Trophoblast cell (in vitro differentiated cells and primary cell): ENCODE data around the gene MYH14.
A peak's percentile ranks its signal among the peaks of the same experiment; 100 is the strongest.

Source experiments
- DNase-seq, 2 donors: peaks; one replicate each; pipeline ENCODE4 v3.0.0-alpha.2; 2016
- H2AFZ ChIP-seq: 2 replicates; pipeline ENCODE4 v1.6.1; 2013; ENCODE audit warnings: low read length, moderate library complexity, mild to moderate bottlenecking; ENCODE audit not compliant: insufficient read depth, poor library complexity
- H2AK5ac ChIP-seq: 2 replicates; pipeline ENCODE4 v1.6.1; 2013; ENCODE audit warnings: mild to moderate bottlenecking, low read length
- H2BK120ac ChIP-seq: 2 replicates; pipeline ENCODE4 v1.6.1; 2013; ENCODE audit warnings: low read length, mild to moderate bottlenecking, moderate library complexity; ENCODE audit not compliant: insufficient read depth, poor library complexity
- H2BK12ac ChIP-seq: 2 replicates; pipeline ENCODE4 v1.6.1; 2013; ENCODE audit warnings: mild to moderate bottlenecking, low read length, moderate library complexity
- H2BK5ac ChIP-seq: 2 replicates; pipeline ENCODE4 v1.6.1; 2013; ENCODE audit warnings: low read length, low read depth, moderate library complexity, mild to moderate bottlenecking; ENCODE audit not compliant: poor library complexity
- H3K14ac ChIP-seq: 2 replicates; pipeline ENCODE4 v1.6.1; 2013; ENCODE audit warnings: mild to moderate bottlenecking, low read length
- H3K18ac ChIP-seq: 2 replicates; pipeline ENCODE4 v1.6.1; 2013; ENCODE audit warnings: mild to moderate bottlenecking, low read length
- H3K23ac ChIP-seq: 2 replicates; pipeline ENCODE4 v1.6.1; 2013; ENCODE audit warnings: low read length
- H3K27ac ChIP-seq: 2 replicates; pipeline ENCODE4 v1.5.1; 2013; ENCODE audit warnings: low read depth, mild to moderate bottlenecking, inconsistent platforms, low read length, moderate library complexity
- H3K27me3 ChIP-seq: 2 replicates; pipeline ENCODE4 v1.6.1; 2013; ENCODE audit warnings: inconsistent platforms, mild to moderate bottlenecking, low read length, moderate library complexity; ENCODE audit not compliant: insufficient read depth
- H3K36me3 ChIP-seq, 2 experiments: 1 replicate in 1 of 2; 2 replicates in 1 of 2; pipeline ENCODE4 v1.6.1; 2013; ENCODE audit warnings: low read length in 2 of 2, mild to moderate bottlenecking in 2 of 2, moderate library complexity in 1 of 2; ENCODE audit not compliant: insufficient read depth in 2 of 2, control insufficient read depth in 1 of 2
- H3K4ac ChIP-seq: 2 replicates; pipeline ENCODE4 v1.6.1; 2013; ENCODE audit warnings: low read depth, mild to moderate bottlenecking, low read length, moderate library complexity
- H3K4me1 ChIP-seq, 2 experiments: 1 replicate in 1 of 2; 2 replicates in 1 of 2; pipeline ENCODE4 v1.6.1; 2013; ENCODE audit warnings: low read length in 2 of 2, mild to moderate bottlenecking in 2 of 2, moderate library complexity in 1 of 2; ENCODE audit not compliant: insufficient read depth in 2 of 2, control insufficient read depth in 1 of 2
- H3K4me2 ChIP-seq: 2 replicates; pipeline ENCODE4 v1.6.1; 2013; ENCODE audit warnings: inconsistent platforms, mild to moderate bottlenecking, low read length, moderate library complexity
- H3K4me3 ChIP-seq: 2 replicates; pipeline ENCODE4 v1.5.1; 2013; ENCODE audit warnings: mild to moderate bottlenecking, low read depth, low read length, inconsistent platforms
- H3K79me1 ChIP-seq: one replicate; pipeline ENCODE4 v1.6.1; 2013; ENCODE audit warnings: low read length
- H3K79me2 ChIP-seq: 2 replicates; pipeline ENCODE4 v1.6.1; 2013; ENCODE audit warnings: low read length, mild to moderate bottlenecking; ENCODE audit not compliant: control insufficient read depth, insufficient read depth, poor library complexity
- H3K9ac ChIP-seq: 2 replicates; pipeline ENCODE4 v1.6.1; 2013; ENCODE audit warnings: mild to moderate bottlenecking, low read length
- H3K9me3 ChIP-seq: 2 replicates; pipeline ENCODE4 v1.6.1; 2013; ENCODE audit warnings: low read depth, mild to moderate bottlenecking, control low read depth, inconsistent platforms, low read length; ENCODE audit not compliant: insufficient read depth
- H4K12ac ChIP-seq: 2 replicates; pipeline ENCODE4 v1.6.1; 2013; ENCODE audit warnings: low read depth, mild to moderate bottlenecking, low read length, moderate library complexity
- H4K8ac ChIP-seq: 2 replicates; pipeline ENCODE4 v1.6.1; 2013; ENCODE audit warnings: low read depth, mild to moderate bottlenecking, low read length, moderate library complexity
- H4K91ac ChIP-seq: one replicate; pipeline ENCODE4 v1.6.1; 2013; ENCODE audit warnings: low read depth, mild to moderate bottlenecking, low read length, moderate library complexity
- WGBS: extraction: QIAGEN DNeasy Blood & Tissue Kit; methylation state at CpG from one replicate; pipeline ENCODE4 v1.1.7; 2013; ENCODE audit warnings: missing lambda C conversion rate; ENCODE audit not compliant: insufficient read length, insufficient coverage; ENCODE audit errors: extremely low coverage; 5-methylcytosine and 5-hydroxymethylcytosine counted together

Gene MYH14

GRCh38 chr19:50322931-50323781 lies 119.7 kb downstream of the MYH14 start:
- peaks cover 4% of the 10 kb centered on the region for H3K79me2 ChIP-seq
- no CpG with 5 or more reads among the region's 55 CpGs for WGBS
- H3K23ac ChIP-seq = no peak overlapping the region
- no peak overlapping the region for H4K91ac ChIP-seq
- H3K4me2 ChIP-seq = no peak overlapping the region
- H3K4me3 ChIP-seq = peak overlapping the region; percentile 30
- no peak overlapping the region for H2BK120ac ChIP-seq
- no peak overlapping the region for H3K9ac ChIP-seq
- H3K9me3 ChIP-seq = peaks cover 2% of the 10 kb centered on the region
- peaks cover 38 to 51% of the 10 kb centered on the region in 2 experiments for H3K36me3 ChIP-seq
- H4K8ac ChIP-seq = no peak overlapping the region
- DNase-seq = no peak
- no peak overlapping the region for H2AK5ac ChIP-seq
- no peak overlapping the region for H3K18ac ChIP-seq
- peaks cover 16 to 22% of the 10 kb centered on the region in 2 experiments for H3K4me1 ChIP-seq
- no peak overlapping the region for H2BK5ac ChIP-seq
- H2AFZ ChIP-seq = no peak overlapping the region
- no peak overlapping the region for H3K4ac ChIP-seq
- no peak overlapping the region for H2BK12ac ChIP-seq
- H3K79me1 ChIP-seq = no peaks in the 10 kb centered on the region
- H3K14ac ChIP-seq = no peak overlapping the region
- H4K12ac ChIP-seq = no peak overlapping the region
- H3K27ac ChIP-seq = no peak overlapping the region
- no peaks in the 10 kb centered on the region for H3K27me3 ChIP-seq

- Histone ChIP-seq H3K9ac (no peak overlapping the region), H3K23ac (no peak overlapping the region), H3K18ac (no peak overlapping the region), H2AK5ac (no peak overlapping the region), H3K14ac (no peak overlapping the region), H3K4ac (no peak overlapping the region), H4K91ac (no peak overlapping the region), H3K4me1 (peaks cover 16 to 22% of the 10 kb centered on the region in 2 experiments), H2BK120ac (no peak overlapping the region), H3K36me3 (peaks cover 38 to 46% of the 10 kb centered on the region in 2 experiments), H3K4me2 (no peak overlapping the region), H2BK12ac (no peak overlapping the region), H3K4me3 (no peak overlapping the region), H3K27ac (no peak overlapping the region), H3K79me2 (peaks cover 9% of the 10 kb centered on the region), H4K12ac (no peak overlapping the region), H2BK5ac (no peak overlapping the region), H3K27me3 (no peaks in the 10 kb centered on the region), H4K8ac (no peak overlapping the region), H3K9me3 (peaks cover 2% of the 10 kb centered on the region), H2AFZ (no peak overlapping the region), H3K79me1 (peaks cover 4% of the 10 kb centered on the region)
- WGBS = no CpG with 5 or more reads among the region's 12 CpGs
- DNase-seq = no peak
Observed at GRCh38 chr19:50323782-50324133, 120.3 kb downstream of the MYH14 start.

- H3K4me3 ChIP-seq = no peak overlapping the region
- no peak overlapping the region for H3K14ac ChIP-seq
Observed at GRCh38 chr19:50324331-50324730, 120.9 kb downstream of the MYH14 start.

DNA sequence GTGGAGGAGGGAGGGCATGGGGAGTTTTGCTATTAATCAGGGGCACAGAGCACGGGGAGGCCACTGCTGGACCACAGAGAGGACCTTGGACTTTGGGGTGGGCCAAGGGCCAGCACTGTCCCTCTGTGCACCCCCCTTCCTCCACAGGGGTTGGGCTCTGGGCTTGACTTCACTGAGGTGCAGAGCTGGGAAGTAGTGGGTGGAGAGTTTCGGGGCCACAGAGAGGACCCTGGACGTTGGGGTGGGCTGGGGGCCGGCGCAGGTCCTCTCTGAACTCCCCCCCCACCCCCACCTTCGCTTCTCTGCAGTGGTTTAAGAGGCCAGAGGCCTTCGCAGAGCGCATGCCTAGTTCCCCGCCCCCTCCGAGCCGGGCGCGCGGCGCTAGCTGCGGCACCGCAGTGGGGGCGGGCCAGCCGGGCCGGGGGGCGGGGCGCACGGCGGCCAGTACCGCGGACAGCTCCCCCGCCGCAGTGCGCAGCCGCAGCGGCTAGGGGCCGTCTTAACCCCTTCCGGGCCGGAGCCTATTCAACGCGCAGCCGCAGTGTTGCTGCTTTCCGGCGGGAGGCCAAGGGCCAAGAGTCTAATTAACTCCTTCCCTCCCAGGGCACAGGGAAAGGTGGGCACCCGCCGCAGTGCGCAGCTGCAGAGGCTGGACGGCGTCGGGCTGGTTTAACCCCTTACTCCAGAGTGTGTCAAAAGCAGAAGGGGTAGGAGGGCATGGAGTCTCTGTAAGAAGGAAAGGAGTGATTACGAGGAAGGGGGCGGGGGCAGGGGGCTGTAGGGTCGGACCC lies 122.1 kb downstream of the MYH14 start:
- H3K4me1 ChIP-seq = peaks cover 16 to 22% of the 10 kb centered on the region in 2 experiments
- no peak overlapping the region for H3K23ac ChIP-seq
- H3K18ac ChIP-seq = peak overlapping the region; percentile 69
- H3K4ac ChIP-seq = peak overlapping the region; percentile 15
- H4K12ac ChIP-seq = no peak overlapping the region
- H4K91ac ChIP-seq = no peak overlapping the region
- H2AK5ac ChIP-seq = no peak overlapping the region
- H2AFZ ChIP-seq = peak overlapping the region; percentile 3
- no peak overlapping the region for H4K8ac ChIP-seq
- DNase-seq = peak; percentile 54 to 83
- H2BK12ac ChIP-seq = no peak overlapping the region
- H3K79me2 ChIP-seq = peaks cover 13% of the 10 kb centered on the region
- H3K27ac ChIP-seq = no peak overlapping the region
- no CpG with 5 or more reads among the region's 48 CpGs for WGBS
- peak overlapping the region; percentile 72 for H3K4me3 ChIP-seq
- peaks cover 13% of the 10 kb centered on the region for H3K79me1 ChIP-seq
- H3K27me3 ChIP-seq = no peaks in the 10 kb centered on the region
- peaks cover 2% of the 10 kb centered on the region for H3K9me3 ChIP-seq
- H3K36me3 ChIP-seq = peaks cover 26 to 33% of the 10 kb centered on the region in 2 experiments
- H3K14ac ChIP-seq = no peak overlapping the region
- no peak overlapping the region for H3K9ac ChIP-seq
- H2BK5ac ChIP-seq = no peak overlapping the region
- H3K4me2 ChIP-seq = peak overlapping the region; percentile 63
- no peak overlapping the region for H2BK120ac ChIP-seq

More at GRCh38 chr19:50324331-50324730, 120.9 kb downstream of the MYH14 start:
- H3K23ac ChIP-seq = no peak overlapping the region
- DNase-seq = no peak
- no peak overlapping the region for H3K18ac ChIP-seq
- no peak overlapping the region for H2BK12ac ChIP-seq
- no peak overlapping the region for H3K4me2 ChIP-seq
- no peak overlapping the region for H2BK5ac ChIP-seq
- H3K4me1 ChIP-seq = peaks cover 16 to 22% of the 10 kb centered on the region in 2 experiments
- H3K79me1 ChIP-seq = peaks cover 4% of the 10 kb centered on the region
- no peak overlapping the region for H3K27ac ChIP-seq
- no peak overlapping the region for H4K8ac ChIP-seq
- no peak overlapping the region for H2AK5ac ChIP-seq
- H3K4ac ChIP-seq = no peak overlapping the region
- no peak overlapping the region for H4K12ac ChIP-seq
- H3K9ac ChIP-seq = no peak overlapping the region
- H3K27me3 ChIP-seq = no peaks in the 10 kb centered on the region
- H3K36me3 ChIP-seq = peaks cover 34 to 42% of the 10 kb centered on the region in 2 experiments
- no peak overlapping the region for H4K91ac ChIP-seq
- peaks cover 9% of the 10 kb centered on the region for H3K79me2 ChIP-seq
- H2BK120ac ChIP-seq = no peak overlapping the region
- no CpG with 5 or more reads among the region's 11 CpGs for WGBS
- H2AFZ ChIP-seq = no peak overlapping the region
- H3K9me3 ChIP-seq = peaks cover 2% of the 10 kb centered on the region
